Measurements from ENCODE around the gene WDR64. TPM values are rescaled to one million over a fixed set of nuclear protein-coding genes. Genes with fewer than 3 reads are reported as not detected.

WDR64 gene
- total and polyA plus RNA-seq, 2 of the 4 experiments (the other 2 are of a cell fraction): not detected

GRCh38 chr1:241632987-241633386 lies 19.1 kb upstream of the WDR64 start:
- Histone ChIP-seq H3K14ac (replicated peaks; ENCODE audit: low read depth, low read length) (no peak overlapping the region), H2BK15ac (ENCODE audit: low read depth, low read length) (no peak overlapping the region), H3K9me1 (ENCODE audit: insufficient read depth, low read length) (peaks cover 6% of the 10 kb centered on the region; the same call in 1 of the 2 replicates), H2BK20ac (ENCODE audit: low read depth, low read length) (no peak overlapping the region), H3K27me3 (ENCODE audit: control insufficient read depth, insufficient read depth, low read length) (no peaks in the 10 kb centered on the region), H4K8ac (ENCODE audit: low read depth in 2 of 2, low read length in 2 of 2) (no peak overlapping the region), H4K20me1 (ENCODE audit: insufficient read depth, low read length) (0 out of 2 replicates have a peak, but pooled peaks cover 6% of the 10 kb centered on the region), H2AK9ac (replicated peaks; ENCODE audit: low read depth, low read length, poor library complexity) (no peak overlapping the region), H3K9me3 (ENCODE audit: control insufficient read depth, insufficient read depth, low read length) (no peaks in the 10 kb centered on the region), H3K4ac (ENCODE audit: low read depth, low read length) (no peak overlapping the region), H3K36me3 (ENCODE audit: control insufficient read depth, insufficient read depth, low read length) (peaks cover 5% of the 10 kb centered on the region), H3K27ac (ENCODE audit: insufficient read depth, low read length) (no peak overlapping the region), H2AFZ (replicated peaks; ENCODE audit: low read length, poor library complexity) (no peak overlapping the region), H4K5ac (ENCODE audit: low read depth, low read length) (no peak overlapping the region), H3K4me3 (ENCODE audit: insufficient read depth, low read depth, low read length) (no peak overlapping the region), H2BK120ac (ENCODE audit: low read depth, low read length) (no peak overlapping the region), H3K9ac (ENCODE audit: low read depth, low read length) (no peak overlapping the region), H2BK5ac (ENCODE audit: low read depth, low read length, poor library complexity, severe bottlenecking) (no peak overlapping the region), H3K23ac (ENCODE audit: low read depth, low read length) (no peak overlapping the region), H3K4me2 (ENCODE audit: low read depth, low read length) (no peak overlapping the region), H3K56ac (ENCODE audit: extremely low read depth, insufficient read depth, low read length) (no peak overlapping the region), H4K91ac (ENCODE audit: insufficient read depth, low read depth, low read length) (no peak overlapping the region), H3K4me1 (ENCODE audit: control insufficient read depth, insufficient read depth, low read length) (peaks cover 10% of the 10 kb centered on the region), H3K18ac (ENCODE audit: low read depth, low read length) (no peak overlapping the region), H3K79me1 (ENCODE audit: low read depth in 1 of 2, low read length in 2 of 2) (peaks cover 11 to 29% of the 10 kb centered on the region in 2 experiments), H2AK5ac (ENCODE audit: low read depth, low read length) (no peak overlapping the region)
- TF ChIP-seq CEBPB (IDR thresholded peaks at IDR 0.05; ENCODE audit: low read depth, low read length): no peak
- no peak for DNase-seq
- WGBS, 2 experiments (ENCODE audit: extremely low coverage in 2 of 2, insufficient read length in 1 of 2): no CpG with 5 or more reads among the region's 3 CpGs
- intact Hi-C loops (cut with micrococcal nuclease) (no loop called here), in situ Hi-C loops (cut with MboI; ENCODE audit: low sequenced_read_pairs) (no loop called here), dilution Hi-C loops (cut with HindIII; ENCODE audit: low sequenced_read_pairs, unreplicated experiment) (no loop called here)
- ATAC-seq (ENCODE audit: low read depth): no peak
- POLR2A ChIA-PET (ENCODE audit: unreplicated experiment): no interaction called here
- CTCF ChIA-PET: interaction anchor here (0.5 to 0.6 kb wide), 2 partner anchors 15 to 1027 kb away, joined by 3 read pairs; no protein-coding TSS in a partner anchor
- no TSS peak for BruUV-seq (replicated peaks)
